ENCODE measurements around the gene ZMAT5.

ZMAT5 gene

GRCh38 chr22:29751669-29752068 is 15.1 kb downstream of the ZMAT5 start:
- DNase-seq: no peak

DNA sequence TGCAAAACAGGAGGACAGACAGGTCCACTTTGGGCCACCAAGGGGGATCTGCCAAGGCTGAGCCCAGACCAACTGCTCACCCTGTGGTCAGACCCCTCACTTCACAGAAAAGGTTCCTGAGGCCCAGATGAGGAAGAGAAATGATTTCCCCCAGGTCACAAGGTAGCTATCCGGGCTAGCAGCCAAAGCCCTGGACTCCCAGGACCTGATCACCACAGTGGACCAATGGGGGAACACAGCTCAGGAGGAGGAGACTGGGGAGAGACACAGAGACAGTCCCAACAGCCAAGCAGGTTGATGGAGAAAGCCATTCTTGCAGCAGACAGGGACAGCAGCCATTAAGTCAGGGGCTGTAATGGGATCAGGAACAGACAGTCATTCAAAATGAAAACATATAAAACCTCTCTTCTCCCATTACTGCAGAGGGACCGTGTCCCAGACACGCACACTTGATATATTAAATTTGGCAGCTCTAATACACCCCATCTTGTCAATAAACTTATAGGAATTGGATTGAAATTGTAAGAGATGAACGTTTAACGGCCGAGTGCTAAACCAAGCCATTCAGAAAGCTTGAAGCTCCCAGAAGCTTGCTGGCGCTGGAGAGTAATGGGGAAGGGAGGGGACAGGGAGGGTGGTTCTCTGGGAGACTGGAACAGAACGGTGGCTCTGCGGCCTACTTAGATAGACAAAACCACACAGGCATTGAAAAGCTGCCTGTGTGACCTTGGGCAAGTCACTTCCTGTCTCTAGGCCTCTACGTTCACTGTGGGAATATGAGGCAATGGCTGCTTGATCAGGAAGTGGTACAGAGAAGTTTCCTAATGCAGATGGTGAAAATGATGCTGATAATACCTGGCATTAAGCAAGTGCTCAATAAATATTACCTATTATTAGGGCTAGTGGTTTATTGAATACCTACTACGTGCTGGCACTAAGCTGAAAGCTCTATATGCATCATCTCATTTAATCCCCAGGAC is 16.0 kb downstream of the ZMAT5 start:
- DNase-seq: no peak

- DNase-seq: no peak
Measured at GRCh38 chr22:29750029-29750428, 16.8 kb downstream of the ZMAT5 start.

GRCh38 chr22:29748248-29748893 is 18.4 kb downstream of the ZMAT5 start:
- no peak for DNase-seq

GRCh38 chr22:29747832-29748231 is 19.0 kb downstream of the ZMAT5 start:
- no peak for DNase-seq

DNA sequence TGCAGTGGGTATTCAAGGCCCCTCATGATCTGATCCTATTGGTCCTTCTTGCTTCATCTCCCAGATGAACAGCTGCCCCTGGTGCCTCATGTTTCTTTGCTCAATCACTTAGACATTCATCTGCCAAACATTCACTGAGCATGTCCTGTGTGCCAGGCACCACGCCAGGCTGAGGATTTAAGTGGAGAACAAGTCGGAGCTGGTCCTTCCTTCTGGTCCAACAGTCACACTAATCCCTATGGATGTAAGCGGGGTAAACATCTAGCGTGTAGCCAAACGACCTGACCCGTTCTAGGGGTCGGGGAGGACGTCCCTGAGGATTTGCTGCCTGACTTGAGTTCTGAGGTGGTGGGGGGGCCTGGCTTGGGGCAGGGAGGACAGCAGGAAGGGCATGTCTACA is 21.9 kb downstream of the ZMAT5 start:
- no peak for DNase-seq

- DNase-seq: no peak
Measured at GRCh38 chr22:29742326-29742725, 24.5 kb downstream of the ZMAT5 start.

GRCh38 chr22:29741926-29742325 is 24.9 kb downstream of the ZMAT5 start:
- no peak for DNase-seq

GRCh38 chr22:29740216-29740615 is 26.6 kb downstream of the ZMAT5 start:
- no peak for DNase-seq

- DNase-seq: no peak
Measured at GRCh38 chr22:29739346-29739875, 27.4 kb downstream of the ZMAT5 start.

GRCh38 chr22:29738118-29738815 is 28.5 kb downstream of the ZMAT5 start:
- no peak for DNase-seq

DNA sequence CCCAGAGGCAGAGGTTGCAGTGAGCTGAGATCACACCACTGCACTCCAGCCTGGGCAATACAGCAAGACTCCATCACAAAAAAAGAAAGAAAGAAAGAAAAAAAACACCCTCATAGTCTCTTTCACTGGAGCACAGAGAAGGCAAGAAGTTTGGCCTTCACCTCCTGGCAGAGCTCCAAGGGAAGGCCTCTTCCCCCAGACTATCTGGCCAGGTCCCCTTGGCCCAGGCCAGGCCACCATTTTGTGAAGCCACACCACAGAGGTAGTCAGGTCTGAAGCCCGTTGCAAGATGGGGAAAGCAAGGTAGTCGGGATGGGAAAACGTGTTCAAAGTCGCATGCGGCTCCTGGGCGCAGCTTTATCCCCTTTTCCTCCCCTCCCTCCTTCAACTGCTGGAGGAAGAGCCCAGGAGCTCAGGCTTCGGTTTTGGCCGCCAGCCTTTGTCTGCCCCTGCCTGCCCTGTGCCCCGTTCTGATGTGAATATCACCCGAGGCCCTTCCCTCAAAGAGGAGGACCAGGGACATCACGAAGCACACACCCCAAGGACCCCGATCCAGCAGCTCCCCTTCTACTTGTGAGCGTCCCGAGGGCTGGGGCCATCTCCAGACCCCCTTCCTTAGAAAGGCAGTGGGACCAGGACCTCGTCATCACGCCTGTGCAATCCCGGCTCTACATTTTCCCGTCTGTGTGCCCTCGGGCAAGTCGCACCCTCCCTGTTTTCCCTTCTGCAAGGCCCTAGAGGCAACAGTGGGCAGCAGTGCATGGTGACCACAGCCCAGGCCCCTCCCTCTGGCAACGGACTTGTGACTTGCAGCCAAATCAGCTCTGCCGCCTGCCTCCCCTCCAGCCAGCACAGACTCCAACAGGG is 29.3 kb downstream of the ZMAT5 start:
- DNase-seq: no peak

DNA sequence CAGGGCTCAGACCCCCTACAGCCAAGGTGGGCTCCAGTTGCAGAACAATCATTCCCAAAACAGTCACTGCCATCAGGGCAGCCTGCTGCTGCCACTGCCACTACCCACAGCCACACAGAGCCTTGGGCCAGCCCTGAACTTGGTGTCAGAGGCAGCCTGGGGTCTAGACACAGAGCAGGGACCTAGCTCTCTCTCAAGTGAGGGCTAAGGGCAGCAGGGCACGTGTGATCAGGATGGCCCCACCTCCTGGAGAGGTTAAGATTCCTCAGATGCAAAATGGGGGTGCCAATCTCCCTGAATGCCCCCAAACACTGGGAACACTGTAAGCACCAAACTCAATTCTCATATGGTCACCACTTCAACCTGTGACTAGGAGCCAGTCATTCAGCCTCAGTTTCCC is 31.4 kb downstream of the ZMAT5 start:
- no peak for DNase-seq

GRCh38 chr22:29734838-29735237 is 32.0 kb downstream of the ZMAT5 start:
- no peak for DNase-seq

GRCh38 chr22:29734406-29734805 is 32.4 kb downstream of the ZMAT5 start:
- DNase-seq: no peak

DNA sequence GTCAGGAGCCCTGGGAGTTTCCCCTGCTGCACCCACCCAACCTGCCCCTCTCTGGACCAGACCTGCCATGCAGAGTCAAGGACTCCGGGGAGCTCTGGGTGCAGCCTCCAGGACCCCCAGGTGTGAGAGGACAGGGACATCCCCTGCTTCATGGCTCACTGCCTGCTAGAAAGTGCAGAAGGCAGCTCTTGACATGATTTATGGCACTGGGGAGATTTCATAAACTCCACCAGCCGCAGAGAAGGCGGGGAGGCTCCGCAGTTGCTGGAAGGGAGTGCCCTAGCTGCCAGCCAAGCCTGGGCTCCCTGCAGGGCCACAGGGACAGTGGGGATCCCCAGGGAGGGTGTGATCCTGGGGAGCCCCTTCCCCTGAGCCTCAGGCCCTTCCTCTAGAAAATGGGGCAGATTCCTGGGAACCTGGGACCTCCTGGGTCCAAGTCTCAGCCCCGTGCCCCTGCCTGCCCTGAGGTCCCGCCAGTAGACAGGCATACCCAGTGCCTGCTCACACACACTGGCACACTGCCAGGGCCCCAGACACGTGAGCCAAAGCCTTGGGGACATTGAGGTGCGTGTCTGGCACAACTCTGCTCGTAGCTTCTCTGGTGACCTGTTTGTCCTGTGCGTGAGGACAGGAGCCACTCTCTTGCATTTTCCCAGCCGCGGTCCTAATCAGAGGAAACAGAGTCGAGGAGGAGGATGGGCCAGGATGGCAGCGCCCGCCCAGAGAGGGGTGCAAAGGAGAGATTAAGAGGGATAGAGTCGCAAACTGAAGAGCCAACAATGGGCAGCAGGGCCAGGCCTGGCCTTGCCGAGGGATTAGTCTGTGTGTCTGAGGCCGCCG is 33.2 kb downstream of the ZMAT5 start:
- DNase-seq: peak; percentile 38

GRCh38 chr22:29732883-29733282 is 33.9 kb downstream of the ZMAT5 start:
- DNase-seq: no peak

- no peak for DNase-seq
Measured at GRCh38 chr22:29731058-29731850, 35.6 kb downstream of the ZMAT5 start.

DNA sequence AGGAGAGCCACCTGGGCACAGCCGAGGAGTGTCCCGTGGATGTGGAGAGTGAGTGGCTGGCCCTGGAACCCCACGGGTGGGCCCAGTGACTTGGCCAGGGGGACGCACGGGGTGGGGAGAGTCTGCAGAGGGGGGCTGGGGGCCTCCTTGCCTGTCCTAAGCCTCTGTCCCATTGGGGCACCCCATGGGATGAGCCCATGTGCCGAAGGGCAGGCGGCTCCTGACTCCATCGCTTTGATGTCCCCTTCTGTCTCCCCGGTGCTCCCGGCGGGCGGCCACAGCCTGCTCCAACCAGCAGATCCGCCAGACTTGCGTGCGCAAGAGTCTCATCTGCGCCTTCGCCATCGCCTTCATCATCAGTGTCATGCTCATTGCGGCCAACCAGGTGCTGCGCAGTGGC is 37.6 kb downstream of the ZMAT5 start:
- DNase-seq: no peak

GRCh38 chr22:29727131-29727523 is 39.7 kb downstream of the ZMAT5 start:
- DNase-seq: no peak
